ENCODE data around the gene TUBB2B.
A peak's percentile ranks its signal among the peaks of the same experiment; 100 is the strongest.
"Not testable (repeated sequence)": the region's sequence is repeated elsewhere in the genome, so short reads cannot be mapped to it uniquely, and the experiment has no call there.

Gene TUBB2B

GRCh38 chr6:3258201-3258600, 30.7 kb upstream of the TUBB2B start:
- DNase-seq: no peak

- no peak for DNase-seq
Observed at GRCh38 chr6:3253597-3253961, 26.1 kb upstream of the TUBB2B start.

- no peak for DNase-seq
Observed at GRCh38 chr6:3252861-3253596, 25.6 kb upstream of the TUBB2B start.

GRCh38 chr6:3252369-3252768, 24.9 kb upstream of the TUBB2B start:
- no peak for DNase-seq

DNA sequence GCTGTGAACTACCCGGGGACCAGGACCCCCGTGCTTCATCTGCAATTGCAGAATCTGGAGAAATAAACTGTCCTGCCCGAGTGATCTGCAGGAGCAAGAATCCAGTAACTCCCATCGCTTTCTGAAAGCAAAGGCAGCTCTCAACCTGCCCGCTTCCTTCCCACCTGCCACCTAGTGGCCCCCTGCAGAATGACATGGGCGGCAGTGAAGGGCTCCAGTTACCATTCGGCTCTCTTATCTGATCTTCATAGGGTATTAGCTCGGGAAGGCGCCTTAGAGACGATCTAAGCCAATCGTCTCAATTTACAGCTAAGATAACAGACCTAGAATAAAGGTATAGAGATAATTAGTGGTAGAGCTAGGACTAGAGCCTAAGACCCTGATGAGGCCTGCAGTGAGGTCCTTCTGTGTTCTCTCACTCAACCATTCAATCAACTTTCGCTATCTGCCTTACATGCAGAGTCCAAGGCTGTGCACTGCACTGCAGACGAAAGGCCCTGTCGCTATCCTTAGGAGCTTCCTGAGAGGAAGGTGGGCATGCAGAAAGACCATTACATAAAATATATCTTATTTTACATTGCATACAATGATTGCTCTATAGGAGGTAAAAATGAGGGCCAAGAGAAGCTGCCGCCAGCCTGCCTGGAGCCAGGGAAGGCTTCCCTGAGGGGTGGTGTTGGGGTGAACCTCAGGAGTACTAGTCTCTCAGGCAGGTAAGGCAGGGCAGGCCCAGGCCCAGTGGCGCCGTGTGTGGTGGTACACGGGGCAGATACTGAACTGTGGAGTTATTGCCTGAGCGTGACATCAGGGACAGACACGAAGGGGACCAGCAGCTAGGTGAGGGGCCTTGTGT, 24.2 kb upstream of the TUBB2B start:
- DNase-seq: peak; percentile 94

GRCh38 chr6:3250231-3250675, 22.8 kb upstream of the TUBB2B start:
- no peak for DNase-seq

GRCh38 chr6:3249821-3250220, 22.4 kb upstream of the TUBB2B start:
- no peak for DNase-seq

- peak; percentile 91 for DNase-seq
Observed at GRCh38 chr6:3247255-3248146, 20.0 kb upstream of the TUBB2B start.

DNA sequence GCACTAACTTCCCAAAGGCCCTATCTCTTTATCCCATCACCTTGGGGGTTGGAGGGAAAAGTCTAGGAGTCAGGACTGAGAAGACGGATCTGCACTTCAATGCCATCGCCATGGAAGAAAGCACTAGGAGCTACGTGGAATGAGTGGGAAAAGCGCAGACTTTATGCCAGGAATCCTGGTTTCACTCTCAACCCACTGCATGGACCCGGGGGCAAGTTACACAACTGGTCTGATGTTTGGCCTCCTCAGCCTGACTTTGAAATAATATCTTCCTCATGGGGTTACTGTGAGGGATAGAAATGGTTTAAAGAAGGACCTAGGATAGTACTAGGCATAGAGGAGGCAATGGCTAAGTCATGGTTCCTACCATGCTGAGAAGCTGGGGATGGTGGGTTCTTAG, 17.8 kb upstream of the TUBB2B start:
- no peak for DNase-seq

GRCh38 chr6:3244832-3245161, 17.3 kb upstream of the TUBB2B start:
- DNase-seq: not testable (repeated sequence)

- peak; percentile 100 for DNase-seq
Observed at GRCh38 chr6:3244003-3244831, 16.8 kb upstream of the TUBB2B start.

DNA sequence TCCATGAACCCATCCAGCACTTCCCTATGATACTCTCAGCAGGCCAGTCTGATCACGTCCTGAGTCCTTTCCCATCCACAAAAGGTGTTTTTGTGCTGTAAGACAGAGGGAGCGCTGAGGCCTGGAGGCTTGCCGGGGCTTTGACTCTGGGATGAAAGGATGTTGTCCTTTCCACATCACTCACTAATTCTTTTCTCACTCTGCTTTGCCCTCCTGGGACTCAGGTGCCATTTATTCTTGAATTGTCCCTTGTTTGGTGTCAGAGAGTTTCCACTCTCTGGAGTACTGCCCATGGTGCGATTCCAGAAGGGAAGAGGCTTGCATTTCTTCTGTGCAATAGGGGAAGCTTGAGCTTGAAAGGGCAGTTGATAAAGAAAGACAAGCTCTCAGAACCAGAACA, 15.3 kb upstream of the TUBB2B start:
- DNase-seq: no peak

DNA sequence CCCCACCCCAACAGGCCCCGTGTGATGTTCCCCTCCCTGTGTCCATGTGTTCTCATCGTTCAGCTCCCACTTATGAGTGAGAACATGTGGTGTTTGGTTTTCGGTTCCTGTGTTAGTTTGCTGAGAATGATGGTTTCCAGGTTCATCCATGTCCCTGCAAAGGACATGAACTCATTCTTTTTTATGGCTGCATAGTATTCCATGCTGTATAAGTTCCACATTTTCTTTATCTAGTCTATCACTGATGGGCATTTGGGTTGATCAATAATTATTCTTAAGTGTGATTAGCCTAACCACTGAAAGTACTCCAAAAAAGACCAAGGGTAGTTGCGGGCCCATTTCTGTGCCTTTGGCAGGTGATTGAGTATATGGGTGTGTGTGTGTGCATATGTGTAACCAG, 14.3 kb upstream of the TUBB2B start:
- DNase-seq: not testable (repeated sequence)

DNA sequence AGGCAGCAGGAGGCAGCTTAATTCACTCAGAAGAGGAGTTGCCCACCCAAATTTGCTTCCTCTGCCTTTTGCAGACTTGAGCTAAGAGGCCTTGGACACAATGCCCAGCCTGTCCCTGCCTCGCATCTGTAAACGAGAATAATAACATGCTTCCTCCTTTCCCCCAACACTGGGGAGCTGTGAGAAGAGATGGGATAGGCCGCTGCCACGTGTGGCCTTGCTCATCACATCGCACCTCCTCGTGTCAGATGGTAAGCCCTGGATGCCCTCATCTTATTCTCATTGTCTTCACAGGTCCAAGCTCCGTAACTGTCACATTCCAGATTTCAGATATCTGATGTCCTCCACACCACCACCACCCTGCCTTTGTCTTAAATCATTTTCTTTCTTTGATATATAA, 13.1 kb upstream of the TUBB2B start:
- DNase-seq: no peak

GRCh38 chr6:3239110-3239830, 11.8 kb upstream of the TUBB2B start:
- no peak for DNase-seq

GRCh38 chr6:3237761-3238662, 10.6 kb upstream of the TUBB2B start:
- no peak for DNase-seq

DNA sequence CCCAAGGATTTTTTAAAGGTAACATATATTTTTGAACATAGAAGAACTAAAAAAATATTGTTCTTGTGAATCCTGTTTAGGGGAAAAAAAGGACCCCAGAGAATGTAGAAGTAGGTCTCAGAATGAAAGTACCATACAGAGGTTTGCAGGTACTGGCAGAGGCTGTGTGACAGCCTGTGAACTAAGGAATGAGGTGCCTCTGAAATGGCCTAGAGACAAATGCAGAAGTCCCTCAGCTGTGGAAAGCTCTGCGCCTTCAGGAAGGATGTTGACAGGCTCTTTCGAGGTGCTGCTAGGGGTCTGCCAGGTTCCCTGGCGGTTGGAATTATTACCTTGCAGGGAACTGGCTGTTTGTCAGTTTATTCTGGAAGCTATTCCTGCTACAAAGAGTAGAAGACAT, 8.6 kb upstream of the TUBB2B start:
- no peak for DNase-seq

GRCh38 chr6:3235486-3235885, 8.0 kb upstream of the TUBB2B start:
- DNase-seq: no peak

DNA sequence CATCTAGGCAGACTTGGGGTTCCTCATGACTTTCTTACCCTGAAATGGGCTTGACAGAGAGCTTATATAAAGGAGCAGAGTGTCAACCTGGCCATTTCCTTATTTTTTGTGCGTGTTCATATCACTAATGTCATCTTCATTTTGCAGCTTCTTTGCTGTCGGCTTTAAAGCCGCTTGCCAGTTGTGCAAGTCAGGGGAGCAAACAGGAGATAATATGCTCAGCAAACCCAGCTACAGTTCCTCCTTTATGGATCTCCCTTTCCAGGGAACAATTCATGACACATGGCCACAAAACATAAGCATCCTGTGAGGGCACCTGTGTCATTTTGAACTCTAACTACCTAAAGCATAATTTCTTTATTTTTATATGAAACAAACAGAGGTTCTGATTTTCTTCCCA, 6.5 kb upstream of the TUBB2B start:
- DNase-seq: no peak

DNA sequence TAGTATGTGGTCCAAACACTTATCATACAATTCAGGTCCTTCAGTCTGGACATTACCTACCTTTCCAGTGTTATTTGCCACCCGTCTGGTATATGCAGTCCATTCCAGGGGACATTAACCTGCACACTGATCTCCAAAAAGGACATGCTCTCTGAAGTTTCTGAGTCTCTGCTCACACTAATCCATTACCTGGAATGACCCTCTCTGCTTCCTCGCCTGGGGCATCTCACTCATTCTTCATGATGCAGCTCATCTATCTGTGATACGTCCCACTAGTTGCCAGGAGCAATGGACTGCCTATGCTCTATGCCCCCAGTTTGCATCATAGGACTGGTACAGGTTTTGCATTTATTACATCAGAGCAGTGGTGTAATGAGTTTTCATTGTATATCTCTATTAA, 5.9 kb upstream of the TUBB2B start:
- no peak for DNase-seq

All from NCI-H2029 treated with DMSO at 0.1 percent for 48 hours (cell line).